HG03060 (cell line): Measurements from ENCODE around the gene RIC1.

Source experiments
- ATAC-seq: cut with Tn5 transposase; IDR thresholded peaks from one replicate; pipeline ENCODE4 v1.9.1; 2021; ENCODE audit warnings: low read depth, moderate number of reproducible peaks; ENCODE audit not compliant: unreplicated experiment

RIC1 gene

DNA sequence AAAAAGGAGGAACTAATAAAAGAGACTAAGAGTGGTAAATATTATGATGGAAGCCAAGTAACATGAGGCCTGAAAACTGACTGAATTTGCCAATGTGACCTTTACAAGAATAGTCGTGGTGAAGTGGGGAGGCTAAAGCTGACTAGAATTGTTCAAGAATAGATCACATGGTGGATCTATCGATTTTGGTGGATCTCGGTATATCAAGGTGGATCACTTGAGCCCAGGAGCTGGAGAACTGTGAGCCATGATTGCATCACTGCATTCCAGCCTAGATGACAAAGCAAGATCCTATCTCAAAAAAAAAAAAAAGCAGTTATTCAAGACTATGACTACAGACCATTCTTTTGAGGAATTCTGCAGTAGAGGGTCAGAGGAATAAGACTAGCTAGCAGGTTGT, 189.0 kb downstream of the RIC1 start:
- ATAC-seq: no peak

GRCh38 chr9:5818424-5819142, 189.7 kb downstream of the RIC1 start:
- ATAC-seq: no peak

DNA sequence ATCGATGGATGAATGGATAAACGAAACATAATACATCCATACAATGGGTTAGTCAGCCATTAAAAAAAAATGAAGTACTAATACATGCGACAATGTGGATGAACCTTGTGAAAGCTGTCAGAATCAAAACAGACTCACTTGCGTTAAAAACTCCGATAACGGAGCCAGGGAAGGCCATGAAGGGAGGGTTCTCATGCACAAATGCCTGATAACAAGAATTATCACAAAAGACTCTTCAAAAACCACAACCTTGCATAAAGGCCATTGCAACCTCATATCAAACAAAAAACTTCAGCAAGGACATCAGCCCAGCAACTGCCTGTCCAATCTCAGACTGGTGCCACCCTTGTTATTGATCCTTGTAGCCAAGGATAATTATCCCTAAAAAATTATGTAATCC, 190.3 kb downstream of the RIC1 start:
- ATAC-seq: no peak

GRCh38 chr9:5820425-5820824, 191.5 kb downstream of the RIC1 start:
- ATAC-seq: no peak

DNA sequence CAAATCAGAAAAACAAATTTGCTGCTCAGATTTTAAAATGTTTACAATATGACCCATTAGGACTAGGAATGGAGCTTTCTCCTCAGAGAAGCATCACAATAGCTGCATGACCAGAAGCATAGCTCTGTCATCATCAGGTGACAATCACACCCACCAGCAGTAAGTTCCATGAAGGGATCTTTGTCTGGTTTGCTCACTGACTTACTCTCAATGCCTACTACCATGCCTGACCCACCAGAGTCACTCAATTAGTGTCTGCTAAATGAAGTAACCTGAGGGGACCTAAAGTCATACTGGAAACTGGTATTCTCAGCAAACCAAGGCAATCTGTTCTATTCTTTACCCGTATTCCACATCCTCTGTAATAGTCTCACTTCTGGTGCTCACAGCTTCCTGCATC, 196.3 kb downstream of the RIC1 start:
- ATAC-seq: no peak
